GM19397 (cell line): Measurements from ENCODE around the gene CENPB.
A peak's percentile ranks its signal among the peaks of the same experiment; 100 is the strongest.
"Not testable (repeated sequence)": the region's sequence is repeated elsewhere in the genome, so short reads cannot be mapped to it uniquely, and the experiment has no call there.

Experiments used
- ATAC-seq: cut with Tn5 transposase; IDR thresholded peaks from one replicate; pipeline ENCODE4 v1.9.1; 2021; ENCODE audit warnings: mild to moderate bottlenecking, moderate library complexity; ENCODE audit not compliant: unreplicated experiment

Gene CENPB

GRCh38 chr20:3794168-3794567, 7.6 kb upstream of the CENPB start:
- ATAC-seq: not testable (repeated sequence)

- ATAC-seq: not testable (repeated sequence)
Measured at GRCh38 chr20:3789201-3789600, 2.7 kb upstream of the CENPB start.

- ATAC-seq: no peak
Measured at GRCh38 chr20:3788685-3789155, 2.2 kb upstream of the CENPB start.

- ATAC-seq: no peak
Measured at GRCh38 chr20:3787324-3788014, 929 bp upstream of the CENPB start.

- ATAC-seq: no peak
Measured at GRCh38 chr20:3786126-3786484, 435 bp downstream of the CENPB start.

- ATAC-seq: no peak
Measured at GRCh38 chr20:3785240-3786125, 1.1 kb downstream of the CENPB start.

GRCh38 chr20:3784863-3785239, 1.7 kb downstream of the CENPB start:
- no peak for ATAC-seq

- no peak for ATAC-seq
Measured at GRCh38 chr20:3784216-3784853, 2.2 kb downstream of the CENPB start.

- ATAC-seq: no peak
Measured at GRCh38 chr20:3783511-3784195, 2.9 kb downstream of the CENPB start.

GRCh38 chr20:3783068-3783489, 3.5 kb downstream of the CENPB start:
- no peak for ATAC-seq

GRCh38 chr20:3782597-3782996, 3.9 kb downstream of the CENPB start:
- no peak for ATAC-seq

GRCh38 chr20:3781153-3781910, 5.2 kb downstream of the CENPB start, which contains the start of gene SPEF1:
Gene SPEF1 (minus strand): TSS chr20:3781448. CDS start chr20:3781287, 161 bp downstream.
- ATAC-seq: peak; percentile 47

GRCh38 chr20:3778976-3779375, 7.6 kb downstream of the CENPB start:
- no peak for ATAC-seq

- ATAC-seq: no peak
Measured at GRCh38 chr20:3777716-3778629, 8.6 kb downstream of the CENPB start.

- ATAC-seq: no peak
Measured at GRCh38 chr20:3777381-3777715, 9.2 kb downstream of the CENPB start.

GRCh38 chr20:3775457-3776108, 11.0 kb downstream of the CENPB start:
- no peak for ATAC-seq

GRCh38 chr20:3771552-3772058, 14.9 kb downstream of the CENPB start:
- no peak for ATAC-seq

- peak; percentile 30 for ATAC-seq
Measured at GRCh38 chr20:3768342-3769130, 18.0 kb downstream of the CENPB start.
